HUES48 (cell line): ENCODE measurements around the gene DRC3.

Experiments used
- H3K27ac ChIP-seq: one replicate; pipeline ENCODE4 v1.7.0; 2013; ENCODE audit warnings: low read depth, low read length, inconsistent platforms
- H3K27me3 ChIP-seq: 2 replicates; pipeline ENCODE4 v1.6.1; 2013; ENCODE audit warnings: mild to moderate bottlenecking, low read length; ENCODE audit not compliant: control insufficient read depth, insufficient read depth
- H3K36me3 ChIP-seq: 2 replicates; pipeline ENCODE4 v1.6.1; 2013; ENCODE audit warnings: low read length; ENCODE audit not compliant: control insufficient read depth, insufficient read depth
- H3K4me1 ChIP-seq: 2 replicates; pipeline ENCODE4 v1.6.1; 2013; ENCODE audit warnings: mild to moderate bottlenecking, low read length; ENCODE audit not compliant: control insufficient read depth, insufficient read depth
- H3K4me3 ChIP-seq: 2 replicates; pipeline ENCODE4 v1.5.1; 2013; ENCODE audit warnings: mild to moderate bottlenecking, low read depth, low read length
- H3K9ac ChIP-seq: 2 replicates; pipeline ENCODE4 v1.6.1; 2013; ENCODE audit warnings: mild to moderate bottlenecking, low read depth, low read length, moderate library complexity
- H3K9me3 ChIP-seq: 2 replicates; pipeline ENCODE4 v1.6.1; 2013; ENCODE audit warnings: low read length; ENCODE audit not compliant: control insufficient read depth, insufficient read depth

The DRC3 gene

DNA sequence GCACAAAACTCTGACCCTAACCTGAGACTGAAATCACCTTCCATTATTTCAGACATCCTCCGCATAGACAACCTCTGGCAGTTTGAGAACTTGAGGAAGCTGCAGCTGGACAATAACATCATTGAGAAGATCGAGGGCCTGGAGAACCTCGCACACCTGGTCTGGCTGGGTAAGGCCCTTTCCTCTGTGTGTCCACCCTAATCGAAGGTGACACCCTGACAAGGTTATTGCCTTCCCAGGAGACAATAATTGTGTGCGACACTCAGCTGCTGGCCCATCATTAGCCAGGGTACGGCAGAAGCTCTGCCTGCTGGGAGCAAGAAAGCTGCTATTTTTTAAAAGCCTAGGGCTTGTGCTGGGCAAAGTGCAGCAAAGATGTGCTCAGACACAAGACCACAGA lies 11.1 kb downstream of the DRC3 start:
- Histone ChIP-seq H3K4me1 (no peaks in the 10 kb centered on the region), H3K9ac (no peak overlapping the region), H3K4me3 (no peak overlapping the region), H3K27ac (no peak overlapping the region), H3K27me3 (no peaks in the 10 kb centered on the region), H3K36me3 (no peaks in the 10 kb centered on the region), H3K9me3 (no peaks in the 10 kb centered on the region)

DNA sequence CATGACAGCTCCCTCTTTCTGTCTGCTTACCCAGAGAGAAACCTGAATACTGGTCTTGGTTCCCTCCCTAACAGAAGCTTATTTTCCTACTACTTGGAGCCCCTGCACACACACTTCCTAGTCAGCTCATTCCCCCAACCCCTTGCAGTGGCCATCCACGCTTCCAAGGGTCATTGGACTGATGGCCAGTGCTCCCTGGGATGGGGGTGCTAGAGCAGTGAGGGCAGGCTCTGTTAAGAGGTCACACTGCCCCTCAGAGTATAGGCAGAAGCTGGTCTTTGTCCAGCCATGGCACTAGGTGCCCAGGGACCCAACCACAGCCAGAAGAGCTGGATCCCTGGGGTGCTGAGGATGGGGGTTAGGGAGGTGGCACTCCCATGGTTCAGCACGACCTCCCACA lies 12.5 kb downstream of the DRC3 start:
- Histone ChIP-seq H3K9me3 (no peaks in the 10 kb centered on the region), H3K27me3 (no peaks in the 10 kb centered on the region), H3K27ac (no peak overlapping the region), H3K9ac (no peak overlapping the region), H3K36me3 (no peaks in the 10 kb centered on the region), H3K4me1 (no peaks in the 10 kb centered on the region), H3K4me3 (no peak overlapping the region)

- Histone ChIP-seq H3K36me3 (no peaks in the 10 kb centered on the region), H3K9ac (no peak overlapping the region), H3K27ac (no peak overlapping the region), H3K4me1 (no peaks in the 10 kb centered on the region), H3K4me3 (no peak overlapping the region), H3K27me3 (no peaks in the 10 kb centered on the region), H3K9me3 (no peaks in the 10 kb centered on the region)
These were observed 12.9 kb downstream of the DRC3 start for GRCh38 chr17:17985555-17985954.

GRCh38 chr17:17987187-17987896 lies 14.7 kb downstream of the DRC3 start:
- Histone ChIP-seq H3K36me3 (no peaks in the 10 kb centered on the region), H3K4me3 (no peak overlapping the region), H3K27ac (no peak overlapping the region), H3K9ac (no peak overlapping the region), H3K4me1 (no peaks in the 10 kb centered on the region), H3K9me3 (no peaks in the 10 kb centered on the region), H3K27me3 (no peaks in the 10 kb centered on the region)

DNA sequence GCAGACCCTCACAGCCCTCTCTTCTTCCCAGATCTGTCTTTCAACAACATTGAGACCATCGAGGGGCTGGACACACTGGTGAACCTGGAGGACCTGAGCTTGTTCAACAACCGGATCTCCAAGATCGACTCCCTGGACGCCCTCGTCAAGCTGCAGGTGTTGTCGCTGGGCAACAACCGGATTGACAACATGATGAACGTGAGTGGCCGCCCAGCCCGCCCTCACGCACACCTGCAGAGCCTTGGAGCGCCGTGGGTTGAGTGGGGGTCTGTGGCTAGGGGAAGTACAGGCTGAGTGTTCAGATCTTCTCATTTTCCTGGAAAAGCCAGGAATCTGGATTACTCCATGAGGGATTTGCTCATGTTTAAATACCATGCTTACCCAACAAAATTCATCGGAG lies 15.2 kb downstream of the DRC3 start:
- H3K9me3 ChIP-seq, result no peaks in the 10 kb centered on the region
- H3K27me3 ChIP-seq, result no peaks in the 10 kb centered on the region
- H3K36me3 ChIP-seq, result no peaks in the 10 kb centered on the region
- H3K27ac ChIP-seq, result no peak overlapping the region
- H3K4me3 ChIP-seq, result no peak overlapping the region
- H3K4me1 ChIP-seq, result no peaks in the 10 kb centered on the region
- no peak overlapping the region for H3K9ac ChIP-seq

- Histone ChIP-seq H3K4me1 (no peaks in the 10 kb centered on the region), H3K9me3 (no peaks in the 10 kb centered on the region), H3K9ac (no peak overlapping the region), H3K4me3 (no peak overlapping the region), H3K36me3 (no peaks in the 10 kb centered on the region), H3K27ac (no peak overlapping the region), H3K27me3 (no peaks in the 10 kb centered on the region)
These were observed 15.8 kb downstream of the DRC3 start for GRCh38 chr17:17988427-17988945.

DNA sequence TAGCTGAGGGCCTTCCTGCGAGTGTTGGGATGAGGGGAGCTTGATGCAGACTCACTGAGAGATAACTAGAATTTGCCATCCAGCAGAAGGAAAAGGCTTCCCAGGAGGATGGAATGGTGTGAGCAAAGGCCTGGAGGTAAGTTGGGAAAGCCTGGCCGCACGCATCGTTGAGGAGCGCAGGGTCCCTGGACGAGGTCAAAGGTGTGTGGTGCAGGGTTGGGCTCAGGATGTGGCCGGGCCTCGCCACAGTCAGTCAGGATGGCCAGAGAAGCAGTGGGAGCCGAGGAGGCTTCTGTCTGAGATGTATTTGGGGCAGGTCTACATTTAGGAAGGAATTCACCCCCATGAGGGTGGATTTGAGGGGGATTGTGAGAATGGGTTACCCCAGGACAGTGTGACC lies 16.4 kb downstream of the DRC3 start:
- Histone ChIP-seq H3K27ac (no peak overlapping the region), H3K36me3 (no peaks in the 10 kb centered on the region), H3K27me3 (no peaks in the 10 kb centered on the region), H3K4me1 (no peaks in the 10 kb centered on the region), H3K9me3 (no peaks in the 10 kb centered on the region), H3K4me3 (no peak overlapping the region), H3K9ac (no peak overlapping the region)

GRCh38 chr17:17989618-17990017 lies 17.0 kb downstream of the DRC3 start:
- Histone ChIP-seq H3K9me3 (no peaks in the 10 kb centered on the region), H3K27me3 (no peaks in the 10 kb centered on the region), H3K4me3 (no peak overlapping the region), H3K27ac (no peak overlapping the region), H3K36me3 (no peaks in the 10 kb centered on the region), H3K4me1 (no peaks in the 10 kb centered on the region), H3K9ac (no peak overlapping the region)

DNA sequence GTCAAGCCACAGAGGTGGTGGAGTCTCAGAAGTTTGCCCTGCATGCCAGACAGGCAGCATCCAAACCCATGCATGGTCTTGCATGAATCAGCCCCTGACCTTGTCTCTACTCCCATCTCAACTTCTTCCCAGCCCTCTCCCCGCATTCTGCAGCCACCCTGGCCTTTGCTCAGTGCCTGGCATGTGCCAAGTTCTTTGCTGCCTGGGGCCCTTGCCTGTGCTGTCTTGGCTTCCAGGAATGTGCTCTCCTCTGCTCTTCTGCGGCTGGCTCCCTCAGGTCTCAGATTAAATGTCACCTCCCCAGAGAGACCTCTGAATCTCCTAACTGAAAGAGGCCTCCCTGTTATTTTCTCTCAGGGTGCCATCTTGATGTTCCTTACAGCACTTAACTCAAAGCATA lies 17.6 kb downstream of the DRC3 start:
- Histone ChIP-seq H3K4me3 (no peak overlapping the region), H3K4me1 (no peaks in the 10 kb centered on the region), H3K9me3 (no peaks in the 10 kb centered on the region), H3K27me3 (no peaks in the 10 kb centered on the region), H3K27ac (no peak overlapping the region), H3K9ac (no peak overlapping the region), H3K36me3 (no peaks in the 10 kb centered on the region)

DNA sequence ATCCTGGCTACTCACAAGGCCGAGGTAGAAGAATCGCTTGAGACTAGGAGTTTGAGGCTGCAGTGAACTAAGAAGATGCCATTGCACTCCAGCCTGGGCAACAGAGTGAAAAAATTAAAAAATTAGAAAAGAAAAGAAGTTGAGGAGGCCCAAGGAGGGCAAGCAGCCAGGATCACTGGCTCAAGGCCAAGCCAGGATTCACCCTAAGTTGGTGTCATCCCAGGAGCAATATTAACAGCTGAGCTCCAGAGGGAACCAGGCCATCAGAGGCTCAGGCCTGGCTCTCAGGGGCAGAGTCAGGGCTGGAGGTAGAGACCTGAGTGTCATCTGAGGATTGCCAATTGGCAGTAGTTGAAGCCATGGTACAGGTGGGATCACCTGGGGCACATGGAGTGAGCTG lies 20.7 kb downstream of the DRC3 start:
- H3K27ac ChIP-seq, result no peak overlapping the region

DNA sequence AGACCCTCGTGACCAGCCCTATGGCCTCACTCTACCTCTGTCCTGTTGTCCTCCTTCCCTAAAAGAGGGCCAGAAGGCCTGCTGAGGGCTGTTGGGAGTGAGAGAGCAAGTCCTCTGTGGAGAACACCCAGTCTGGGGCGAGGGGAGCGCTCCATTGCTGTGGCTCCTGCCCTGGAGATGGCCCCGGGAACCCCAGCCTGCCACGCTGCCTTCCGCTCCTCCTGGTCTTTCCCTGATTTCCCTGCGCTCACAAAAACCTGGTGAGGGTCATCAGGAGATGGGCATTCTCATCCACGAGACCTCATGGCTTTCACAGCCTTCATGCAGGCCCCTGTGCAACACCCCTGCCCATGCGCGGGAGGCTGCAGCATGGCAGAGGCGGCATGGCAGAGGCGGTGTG lies 21.2 kb downstream of the DRC3 start:
- Histone ChIP-seq H3K9me3 (no peaks in the 10 kb centered on the region), H3K36me3 (no peaks in the 10 kb centered on the region), H3K4me3 (no peak overlapping the region), H3K27ac (no peak overlapping the region), H3K27me3 (no peaks in the 10 kb centered on the region), H3K4me1 (no peaks in the 10 kb centered on the region), H3K9ac (no peak overlapping the region)

More for the DNA sequence above, 20.7 kb downstream of the DRC3 start:
- no peak overlapping the region for H3K9ac ChIP-seq
- no peaks in the 10 kb centered on the region for H3K36me3 ChIP-seq
- no peaks in the 10 kb centered on the region for H3K4me1 ChIP-seq
- no peaks in the 10 kb centered on the region for H3K27me3 ChIP-seq
- no peak overlapping the region for H3K4me3 ChIP-seq
- H3K9me3 ChIP-seq, result no peaks in the 10 kb centered on the region
